ENCODE data around the gene MAP9. TPM values are rescaled to one million over a fixed set of nuclear protein-coding genes. Genes with fewer than 3 reads are reported as not detected.
"Not testable (repeated sequence)": the region's sequence is repeated elsewhere in the genome, so short reads cannot be mapped to it uniquely, and the experiment has no call there.

MAP9 gene
- total RNA-seq (10 to 100 TPM in 2 of 9 donors, 1 to 10 TPM in 7; 3.4 to 14.9 (median 7.3) TPM), polyA plus RNA-seq (10 to 100 TPM in 2 of 3 donors, 1 to 10 TPM in 1; 8.0 to 15.1 (median 12.8) TPM)
- long read RNA-seq, donor 1, partial matches to known transcripts: 0 of 3 reads
- long read RNA-seq, donor 1, other reads (novel, unspliced or antisense): 0 of 3 reads
- long read RNA-seq, donor 2: 0 reads
- long read RNA-seq, donor 3, partial matches to known transcripts: 0 of 3 reads
- long read RNA-seq, donor 3, other reads (novel, unspliced or antisense): 0 of 3 reads
- long read RNA-seq, donor 4, partial matches to known transcripts: 5 of 11 reads
- long read RNA-seq, donor 4, other reads (novel, unspliced or antisense): 4 of 11 reads
- long read RNA-seq, donor 5, full-length matches to known transcripts: 2 of 8 reads
- long read RNA-seq, donor 5, partial matches to known transcripts: 1 of 8 reads
- long read RNA-seq, donor 5, other reads (novel, unspliced or antisense): 5 of 8 reads
- long read RNA-seq, donor 6, partial matches to known transcripts: 3 of 8 reads
- long read RNA-seq, donor 6, other reads (novel, unspliced or antisense): 3 of 8 reads
- long read RNA-seq, donor 7: 0 reads
- long read RNA-seq, donor 8: 0 reads
- long read RNA-seq, donor 9, partial matches to known transcripts: 0 of 4 reads
- long read RNA-seq, donor 9, other reads (novel, unspliced or antisense): 0 of 4 reads
- long read RNA-seq, donor 10: 0 reads

GRCh38 chr4:155376387-155377268, at the start of gene MAP9:
MAP9 (minus strand) TSS chr4:155376965; CDS start chr4:155375850, 1,115 bp downstream.
- Histone ChIP-seq H3K27ac (peak within 1 kb of the TSS in 2 of 5 donors; percentile 15 to 61), H3K27me3 (no peaks in the 10 kb centered on the region), H3K36me3 (replicated peaks in 1 of 2) (no peaks in the 10 kb centered on the region), H3K4me3 (peak within 1 kb of the TSS in 3 of 4 donors; percentile 49 to 62 (median 60)), H3K9me3 (replicated peaks in 1 of 3) (no peaks in the 10 kb centered on the region), H3K4me1 (replicated peaks in 1 of 2) (peaks cover 3 to 15% of the 10 kb centered on the region in 2 donors)
- 5 to 11% (median 6%) methylated on average over 28 to 66 of the region's 66 CpGs for WGBS, 4 donors
- intact Hi-C loops (cut with DNase I): no loop called here
- TF ChIP-seq, protein P1, sequence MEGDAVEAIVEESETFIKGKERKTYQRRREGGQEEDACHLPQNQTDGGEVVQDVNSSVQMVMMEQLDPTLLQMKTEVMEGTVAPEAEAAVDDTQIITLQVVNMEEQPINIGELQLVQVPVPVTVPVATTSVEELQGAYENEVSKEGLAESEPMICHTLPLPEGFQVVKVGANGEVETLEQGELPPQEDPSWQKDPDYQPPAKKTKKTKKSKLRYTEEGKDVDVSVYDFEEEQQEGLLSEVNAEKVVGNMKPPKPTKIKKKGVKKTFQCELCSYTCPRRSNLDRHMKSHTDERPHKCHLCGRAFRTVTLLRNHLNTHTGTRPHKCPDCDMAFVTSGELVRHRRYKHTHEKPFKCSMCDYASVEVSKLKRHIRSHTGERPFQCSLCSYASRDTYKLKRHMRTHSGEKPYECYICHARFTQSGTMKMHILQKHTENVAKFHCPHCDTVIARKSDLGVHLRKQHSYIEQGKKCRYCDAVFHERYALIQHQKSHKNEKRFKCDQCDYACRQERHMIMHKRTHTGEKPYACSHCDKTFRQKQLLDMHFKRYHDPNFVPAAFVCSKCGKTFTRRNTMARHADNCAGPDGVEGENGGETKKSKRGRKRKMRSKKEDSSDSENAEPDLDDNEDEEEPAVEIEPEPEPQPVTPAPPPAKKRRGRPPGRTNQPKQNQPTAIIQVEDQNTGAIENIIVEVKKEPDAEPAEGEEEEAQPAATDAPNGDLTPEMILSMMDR (IDR thresholded peaks at IDR 0.05): no peak
- peak in 1 of 2 donors; percentile 31 for TF ChIP-seq POLR2A (IDR thresholded peaks at IDR 0.05)
- DNase-seq: peak; percentile 86 to 97 (median 94)

DNA sequence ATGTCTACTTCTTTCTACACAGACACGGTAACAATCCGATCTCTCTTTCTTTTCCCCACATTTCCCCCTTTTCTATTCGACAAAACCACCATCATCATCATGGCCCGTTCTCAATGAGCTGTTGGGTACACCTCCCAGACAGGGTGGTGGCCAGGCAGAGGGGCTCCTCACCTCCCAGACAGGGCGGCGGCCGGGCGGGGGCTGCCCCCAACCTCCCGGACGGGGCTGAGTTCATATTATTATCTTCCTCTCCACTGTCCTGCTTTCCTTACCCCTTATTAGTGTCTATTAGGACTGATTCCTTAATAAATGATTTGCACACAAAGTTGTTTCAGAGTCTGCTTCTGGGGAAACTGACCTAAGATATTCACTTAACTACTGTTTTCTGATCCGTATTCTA, 48.0 kb upstream of the MAP9 start:
- WGBS, 4 donors: 73 to 90% (median 86%) methylated on average over 10 to 11 of the region's 11 CpGs
- H3K36me3 ChIP-seq (replicated peaks in 1 of 2); H3K9me3 ChIP-seq (replicated peaks in 1 of 3); DNase-seq; H3K27me3 ChIP-seq; H3K4me3 ChIP-seq; H3K27ac ChIP-seq; intact Hi-C loops (cut with DNase I); H3K4me1 ChIP-seq (replicated peaks in 1 of 2): not testable (repeated sequence)

GRCh38 chr4:155423671-155424070, 46.9 kb upstream of the MAP9 start:
- Histone ChIP-seq H3K9me3 (replicated peaks in 1 of 3) (no peaks in the 10 kb centered on the region), H3K27me3 (no peaks in the 10 kb centered on the region), H3K36me3 (replicated peaks in 1 of 2) (no peaks in the 10 kb centered on the region), H3K4me3 (no peak overlapping the region), H3K27ac (no peak overlapping the region), H3K4me1 (replicated peaks in 1 of 2) (no peaks in the 10 kb centered on the region)
- DNase-seq: no peak
- TF ChIP-seq POLR2A (IDR thresholded peaks at IDR 0.05): no peak
- TF ChIP-seq, protein P1 (IDR thresholded peaks at IDR 0.05): no peak
- WGBS, 4 donors: 57 to 77% (median 70%) methylated on average over 1 of the region's 1 CpG
- intact Hi-C loops (cut with DNase I): no loop called here

DNA sequence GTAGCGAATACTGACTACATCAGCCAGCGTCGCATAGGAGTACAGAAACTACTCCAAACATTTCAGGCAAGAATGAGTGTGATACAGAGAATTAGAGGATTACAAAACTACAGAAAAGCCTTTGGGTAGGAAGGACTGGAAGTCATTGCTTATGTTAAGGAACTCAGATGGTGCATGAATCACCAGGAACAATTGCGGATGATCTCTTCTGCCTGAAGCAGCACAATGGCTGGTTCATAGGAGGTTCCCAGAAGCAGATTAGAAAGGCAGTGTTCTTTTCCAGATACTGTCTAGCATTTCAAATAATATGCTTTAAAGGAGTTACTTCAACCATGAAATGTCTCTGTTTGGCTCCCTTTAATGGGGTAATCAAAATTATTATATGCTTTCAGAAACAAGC, 42.5 kb upstream of the MAP9 start:
- TF ChIP-seq, protein P1 (IDR thresholded peaks at IDR 0.05): no peak
- TF ChIP-seq POLR2A (IDR thresholded peaks at IDR 0.05): no peak
- intact Hi-C loops (cut with DNase I): no loop called here
- Histone ChIP-seq H3K27me3 (no peaks in the 10 kb centered on the region), H3K4me3 (no peak overlapping the region), H3K27ac (no peak overlapping the region), H3K36me3 (replicated peaks in 1 of 2) (no peaks in the 10 kb centered on the region), H3K4me1 (replicated peaks in 1 of 2) (no peaks in the 10 kb centered on the region), H3K9me3 (replicated peaks in 1 of 3) (no peaks in the 10 kb centered on the region)
- 86 to 95% (median 94%) methylated on average over 4 of the region's 4 CpGs for WGBS, 4 donors
- DNase-seq: no peak
